ENCODE results near the gene DCAF6.
"Not testable (repeated sequence)": the region's sequence is repeated elsewhere in the genome, so short reads cannot be mapped to it uniquely, and the experiment has no call there.

Gene DCAF6, protein sequence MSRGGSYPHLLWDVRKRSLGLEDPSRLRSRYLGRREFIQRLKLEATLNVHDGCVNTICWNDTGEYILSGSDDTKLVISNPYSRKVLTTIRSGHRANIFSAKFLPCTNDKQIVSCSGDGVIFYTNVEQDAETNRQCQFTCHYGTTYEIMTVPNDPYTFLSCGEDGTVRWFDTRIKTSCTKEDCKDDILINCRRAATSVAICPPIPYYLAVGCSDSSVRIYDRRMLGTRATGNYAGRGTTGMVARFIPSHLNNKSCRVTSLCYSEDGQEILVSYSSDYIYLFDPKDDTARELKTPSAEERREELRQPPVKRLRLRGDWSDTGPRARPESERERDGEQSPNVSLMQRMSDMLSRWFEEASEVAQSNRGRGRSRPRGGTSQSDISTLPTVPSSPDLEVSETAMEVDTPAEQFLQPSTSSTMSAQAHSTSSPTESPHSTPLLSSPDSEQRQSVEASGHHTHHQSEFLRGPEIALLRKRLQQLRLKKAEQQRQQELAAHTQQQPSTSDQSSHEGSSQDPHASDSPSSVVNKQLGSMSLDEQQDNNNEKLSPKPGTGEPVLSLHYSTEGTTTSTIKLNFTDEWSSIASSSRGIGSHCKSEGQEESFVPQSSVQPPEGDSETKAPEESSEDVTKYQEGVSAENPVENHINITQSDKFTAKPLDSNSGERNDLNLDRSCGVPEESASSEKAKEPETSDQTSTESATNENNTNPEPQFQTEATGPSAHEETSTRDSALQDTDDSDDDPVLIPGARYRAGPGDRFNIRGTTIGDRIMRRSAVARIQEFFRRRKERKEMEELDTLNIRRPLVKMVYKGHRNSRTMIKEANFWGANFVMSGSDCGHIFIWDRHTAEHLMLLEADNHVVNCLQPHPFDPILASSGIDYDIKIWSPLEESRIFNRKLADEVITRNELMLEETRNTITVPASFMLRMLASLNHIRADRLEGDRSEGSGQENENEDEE

DNA sequence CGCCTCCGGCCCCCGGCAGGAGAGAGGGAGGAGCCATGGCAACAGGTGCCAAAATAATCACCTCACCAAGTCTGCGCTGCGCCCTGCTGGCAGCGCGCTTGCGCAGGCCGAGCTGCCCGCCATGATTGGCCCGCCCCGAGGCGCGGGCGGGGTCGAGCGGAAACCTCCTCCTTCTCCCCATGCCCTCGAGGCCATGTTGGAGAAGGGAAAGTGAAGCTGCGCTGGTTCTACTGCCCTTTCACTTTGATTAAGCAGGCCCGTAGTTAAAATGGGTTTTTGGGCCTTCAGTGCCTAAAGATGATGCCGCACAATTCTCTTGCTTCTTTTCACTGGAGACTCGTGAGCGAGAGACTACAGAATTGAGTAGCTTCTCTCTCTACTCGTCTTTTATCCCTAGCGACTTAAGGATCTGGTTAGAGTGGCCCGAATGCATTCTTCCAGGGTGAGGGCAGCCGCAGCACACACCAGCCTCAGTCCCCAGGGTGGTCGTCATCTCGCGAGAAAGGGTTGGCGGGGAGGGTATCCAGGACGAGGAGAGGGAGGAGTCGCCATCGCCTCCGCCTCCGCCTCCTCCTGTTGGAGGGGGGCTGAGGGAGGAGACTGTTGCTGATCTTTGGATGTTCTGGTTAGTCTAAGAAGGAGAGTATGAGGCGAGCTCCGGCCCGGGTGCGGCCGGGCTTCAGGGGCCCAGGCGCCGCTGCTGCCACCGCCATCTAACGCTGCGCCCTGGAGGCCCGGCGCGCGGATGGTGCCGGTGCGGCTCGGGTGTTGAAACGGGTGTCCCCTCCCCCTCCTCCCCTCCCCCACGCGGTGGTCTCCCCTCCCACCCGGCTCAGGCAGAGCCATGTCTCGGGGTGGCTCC lies at the start of gene DCAF6:
Gene DCAF6 (plus strand): TSS at position 616 of the 862 bp plus-strand sequence. CDS start 229 bp downstream, at position 845.
- DNase-seq, result peak; percentile 99

GRCh38 chr1:167887187-167887586 lies 49.3 kb upstream of the DCAF6 start:
- DNase-seq, result not testable (repeated sequence)

GRCh38 chr1:167890400-167890799 lies 46.1 kb upstream of the DCAF6 start:
- no peak for DNase-seq

DNA sequence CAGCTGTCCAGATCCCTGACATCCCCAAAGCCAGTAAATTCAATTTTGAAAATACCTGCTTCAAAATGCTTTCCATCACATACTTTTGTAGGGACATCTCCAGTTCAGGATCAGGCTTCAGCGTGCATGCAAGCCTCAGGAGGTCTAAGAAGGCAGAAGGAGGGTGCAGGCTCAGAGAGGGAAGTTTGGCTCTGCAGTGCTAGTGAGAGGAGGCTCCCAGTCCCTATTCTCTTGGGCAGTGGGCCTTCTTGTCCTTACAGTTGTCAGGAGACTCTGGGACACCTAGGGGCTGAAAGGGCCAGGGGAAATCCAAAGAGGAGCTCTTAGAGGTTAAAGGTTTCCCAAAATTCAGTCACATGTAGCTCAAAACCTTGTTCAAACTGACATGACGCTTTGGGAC lies 42.7 kb upstream of the DCAF6 start:
- no peak for DNase-seq

DNA sequence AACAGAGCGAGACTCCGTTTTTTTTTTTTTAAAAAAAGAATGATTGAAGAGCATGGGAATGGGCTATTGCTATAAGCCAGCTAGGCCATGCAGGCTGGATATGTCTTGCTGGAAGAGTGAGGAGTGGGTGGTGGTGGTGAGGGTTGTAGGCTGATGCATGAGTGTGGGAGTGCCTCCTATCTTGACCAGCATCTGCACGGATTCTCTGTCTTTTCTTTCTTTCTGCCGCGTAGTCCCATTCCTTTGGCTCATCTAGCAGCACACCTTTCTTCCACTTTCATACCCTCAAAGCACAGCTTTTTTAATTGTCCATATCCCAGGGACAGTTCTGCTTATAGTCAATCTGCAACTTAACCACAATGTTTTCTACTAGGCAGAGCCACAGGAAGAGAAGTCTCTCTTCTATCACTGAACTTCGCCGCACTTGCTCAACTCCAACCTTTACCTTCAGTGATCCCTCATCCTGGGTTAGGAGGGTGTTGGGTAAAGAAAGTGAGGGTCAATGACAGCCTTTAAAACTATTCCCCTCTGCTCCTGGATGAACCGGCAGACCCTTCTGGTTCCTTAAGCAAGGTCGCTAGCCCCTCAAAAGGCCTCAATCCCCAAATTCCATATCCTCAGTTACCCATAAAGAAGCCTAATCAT lies 37.8 kb upstream of the DCAF6 start:
- DNase-seq, result no peak

DNA sequence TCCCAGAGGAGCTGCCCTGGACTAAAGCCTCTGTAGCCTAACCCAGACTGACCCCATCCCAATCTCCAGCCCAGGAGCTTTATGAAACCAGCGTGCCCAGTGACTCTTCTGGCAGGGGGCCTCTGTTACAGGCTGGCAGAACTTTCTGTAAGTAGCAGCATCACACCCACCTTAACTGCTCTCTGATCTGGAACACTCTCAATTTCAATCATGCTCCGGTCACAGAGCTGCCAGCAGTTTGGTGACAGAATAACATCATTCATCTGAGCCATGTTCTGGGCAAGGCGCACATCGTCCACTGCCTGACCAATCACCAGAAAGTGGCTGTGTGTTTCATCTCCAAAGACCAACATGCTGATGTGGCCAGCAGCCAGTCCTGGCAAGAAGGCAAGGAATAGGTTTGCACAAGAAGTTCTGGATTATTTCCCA lies 37.2 kb upstream of the DCAF6 start:
- no peak for DNase-seq

DNA sequence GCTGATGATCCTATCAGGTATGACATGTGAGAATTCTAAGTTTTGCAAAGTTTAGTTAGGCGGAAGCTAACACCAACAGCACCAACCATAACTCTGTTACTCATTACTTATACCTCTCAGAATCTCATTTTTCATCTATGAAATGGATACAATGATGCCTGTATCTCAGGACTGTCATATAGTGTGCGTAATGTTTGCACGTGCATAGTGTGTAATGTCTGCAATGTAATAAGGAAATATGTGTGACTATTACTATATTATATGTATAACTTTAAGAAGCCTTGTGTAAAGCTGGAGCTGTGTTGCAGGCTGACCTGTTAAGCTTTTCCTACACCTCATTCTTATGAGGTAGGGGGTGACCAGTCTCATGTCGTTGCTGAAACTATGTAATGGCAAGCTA lies 35.6 kb upstream of the DCAF6 start:
- DNase-seq, result no peak

DNA sequence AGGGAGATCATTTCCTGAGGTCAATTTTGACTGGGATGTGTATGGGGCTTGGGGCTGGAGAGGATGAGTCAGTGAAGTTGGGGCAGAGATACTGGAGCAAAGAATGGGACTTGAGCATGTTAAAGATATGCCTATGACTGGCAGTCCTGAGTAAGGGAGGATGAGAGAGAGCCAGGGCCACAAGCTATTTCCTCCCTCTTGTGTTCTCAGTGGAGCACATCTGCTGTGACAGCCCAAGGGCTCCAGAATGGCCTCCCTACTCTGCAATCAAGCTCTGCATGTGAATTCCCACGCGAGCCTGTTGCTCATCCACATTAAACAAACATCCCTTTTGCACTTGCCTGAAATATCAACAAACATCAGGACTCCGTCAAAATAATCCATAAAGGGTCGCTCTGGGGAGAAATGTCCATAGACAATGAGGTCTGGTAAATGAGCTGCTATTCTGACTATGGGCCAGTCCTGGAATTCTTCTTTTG lies 31.8 kb upstream of the DCAF6 start:
- no peak for DNase-seq

GRCh38 chr1:167905182-167905581 lies 31.3 kb upstream of the DCAF6 start:
- no peak for DNase-seq

DNA sequence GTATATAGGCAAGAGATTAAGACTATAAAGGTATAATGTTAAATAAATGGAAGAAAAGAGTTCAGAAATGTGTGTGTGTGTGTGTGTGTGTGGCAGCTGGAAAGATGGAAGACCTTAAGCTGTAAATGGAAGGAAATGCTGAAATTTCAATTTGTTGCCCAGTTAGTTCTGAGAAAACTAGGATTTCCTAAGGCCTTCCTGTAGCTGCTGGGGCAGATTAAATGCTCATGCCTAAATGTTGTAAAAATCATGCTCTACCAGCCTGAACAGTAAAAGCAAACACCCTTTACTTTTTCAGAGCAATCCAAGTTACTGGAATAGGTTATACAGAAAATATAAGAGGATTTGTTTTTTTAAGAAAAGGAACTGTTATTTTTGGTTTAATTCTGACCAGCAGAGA lies 30.8 kb upstream of the DCAF6 start:
- no peak for DNase-seq

GRCh38 chr1:167909691-167910180 lies 26.7 kb upstream of the DCAF6 start:
- DNase-seq, result no peak

DNA sequence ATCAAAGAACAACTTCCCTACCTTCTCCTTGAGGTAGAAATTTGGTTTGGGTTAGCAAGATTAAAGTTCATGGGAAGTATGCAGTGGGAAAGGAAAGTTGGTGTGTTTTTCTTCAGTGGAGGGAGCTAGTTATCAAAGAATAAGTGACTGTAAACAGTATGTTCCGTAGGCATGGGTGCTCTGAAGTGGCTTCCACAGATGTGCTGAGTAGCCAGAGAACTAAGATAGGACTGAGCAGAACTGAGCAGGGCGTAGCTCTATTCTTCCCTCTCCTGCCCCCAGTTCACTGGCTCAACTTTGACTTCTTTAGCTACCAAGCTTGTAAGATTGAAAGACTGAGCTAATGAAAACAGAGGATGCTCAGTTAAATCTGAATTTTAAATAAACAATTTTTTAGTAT lies 26.0 kb upstream of the DCAF6 start:
- DNase-seq, result no peak

DNA sequence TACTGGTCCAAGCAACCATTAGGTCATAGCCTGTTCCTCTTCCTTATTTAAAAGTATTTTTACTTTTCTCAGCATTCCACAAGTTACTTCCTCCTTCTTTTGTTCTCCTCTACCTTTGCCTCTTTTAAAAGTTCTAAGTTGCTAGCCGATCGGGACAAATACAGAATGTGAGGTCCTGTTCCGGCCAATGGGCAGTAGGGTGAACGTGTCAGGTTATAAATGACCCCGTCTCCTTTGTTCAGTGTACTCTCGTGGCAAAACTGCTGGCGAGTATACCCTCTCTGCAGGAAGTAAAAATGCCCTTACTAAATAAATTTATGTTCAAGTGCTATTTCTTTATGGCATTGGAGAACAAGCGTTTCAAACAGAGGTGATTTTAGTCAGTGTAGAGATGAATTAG lies 25.1 kb upstream of the DCAF6 start:
- DNase-seq, result no peak

- no peak for DNase-seq
These were observed 24.2 kb upstream of the DCAF6 start for GRCh38 chr1:167912294-167912693.

DNA sequence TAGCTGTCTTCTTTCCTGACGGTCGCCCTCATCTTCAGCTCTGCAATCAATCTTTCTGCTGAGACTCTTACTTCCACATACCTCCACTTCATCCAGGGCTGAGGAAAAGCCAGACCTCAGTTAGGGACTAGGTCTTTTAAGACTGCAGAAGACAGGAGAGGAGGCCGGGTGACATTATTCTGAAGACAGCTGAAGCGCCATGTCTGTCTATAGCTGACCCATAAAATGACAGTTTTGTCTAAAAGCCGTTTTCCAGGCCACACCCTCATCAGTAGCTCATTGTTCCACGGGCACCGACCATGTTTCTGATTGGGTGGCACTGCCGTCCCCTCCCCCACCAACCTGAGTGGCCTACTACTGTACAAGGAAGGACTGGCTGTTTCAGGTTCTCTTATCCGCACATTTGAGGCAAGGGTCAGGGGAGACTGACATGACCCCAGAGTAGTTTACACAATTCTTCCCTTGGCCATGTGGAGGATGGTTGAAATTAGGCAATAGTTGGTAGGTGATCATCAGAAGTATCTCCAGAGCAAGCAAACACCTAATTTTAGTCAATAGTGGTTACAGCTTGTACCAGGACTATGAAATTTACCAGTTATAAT lies 22.5 kb upstream of the DCAF6 start, which contains the start of gene ADCY10:
Gene ADCY10 (minus strand): TSS at position 240 of the 602 bp plus-strand sequence. CDS start 8,994 bp downstream, outside the sequence.
- DNase-seq, result no peak

DNA sequence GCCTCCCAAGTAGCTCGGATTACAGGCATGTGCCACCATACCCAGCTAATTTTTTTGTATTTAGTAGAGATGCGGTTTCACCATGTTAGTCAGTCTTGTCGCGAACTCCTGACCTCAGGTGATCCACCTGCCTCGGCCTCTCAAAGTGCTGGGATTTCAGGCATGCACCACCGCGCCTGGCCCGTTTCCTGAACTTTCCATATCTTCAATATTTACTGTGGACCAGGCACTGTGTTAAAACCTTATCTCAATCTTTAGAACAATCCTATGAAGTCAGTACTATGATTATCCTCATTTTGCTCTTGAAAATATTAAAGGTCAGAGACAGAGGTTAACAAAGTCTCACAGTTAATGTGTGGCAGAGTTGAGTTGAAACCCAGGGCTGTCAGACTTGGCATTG lies 20.9 kb upstream of the DCAF6 start:
- DNase-seq, result no peak

GRCh38 chr1:167916766-167917511 lies 19.5 kb upstream of the DCAF6 start:
- no peak for DNase-seq

DNA sequence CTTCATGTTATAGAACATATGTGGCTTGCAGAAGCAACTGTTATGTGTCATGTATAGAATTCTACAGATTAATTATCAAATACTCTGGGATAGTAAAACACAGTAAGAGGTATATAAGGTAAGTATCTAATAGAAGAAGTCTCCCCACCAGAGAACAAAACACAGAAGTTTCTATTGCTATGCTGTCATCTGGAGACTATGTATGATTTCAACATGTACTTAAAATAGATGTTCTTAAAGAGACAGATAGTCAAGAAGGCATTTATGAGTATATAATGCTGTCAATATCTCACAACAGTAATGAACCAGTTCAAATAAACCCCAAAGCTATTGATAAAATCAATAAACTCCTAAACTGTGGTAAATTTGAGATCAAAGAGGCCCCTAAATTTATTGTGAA lies 14.5 kb upstream of the DCAF6 start:
- no peak for DNase-seq

GRCh38 chr1:167922611-167923074 lies 13.8 kb upstream of the DCAF6 start:
- no peak for DNase-seq

GRCh38 chr1:167923324-167924056 lies 13.0 kb upstream of the DCAF6 start:
- no peak for DNase-seq

Data from right hindlimb (tissue), 1 donor.